Neuronal stem cell (in vitro differentiated cells): ENCODE measurements around the gene PRSS21.

ENCODE experiments used
- DNase-seq: peaks from one replicate; pipeline ENCODE4 v3.0.0-alpha.2; 2013; ENCODE audit warnings: low spot score
- H2AFZ ChIP-seq: one replicate; pipeline ENCODE4 v1.6.1; 2013; ENCODE audit warnings: mild to moderate bottlenecking, low read length, inconsistent platforms
- H2AK5ac ChIP-seq: 2 replicates; pipeline ENCODE4 v1.6.1; 2013; ENCODE audit warnings: low read depth, mild to moderate bottlenecking, inconsistent platforms, low read length, moderate library complexity, mixed read lengths
- H2BK120ac ChIP-seq: 2 replicates; pipeline ENCODE4 v1.6.1; 2013; ENCODE audit warnings: low read depth, mild to moderate bottlenecking, inconsistent platforms, low read length, moderate library complexity, mixed read lengths
- H2BK12ac ChIP-seq: one replicate; pipeline ENCODE4 v1.6.1; 2013; ENCODE audit warnings: low read length, inconsistent platforms
- H2BK15ac ChIP-seq: 2 replicates; pipeline ENCODE4 v1.6.1; 2013; ENCODE audit warnings: mild to moderate bottlenecking, low read length, inconsistent platforms, mixed read lengths
- H2BK5ac ChIP-seq: one replicate; pipeline ENCODE4 v1.6.1; 2013; ENCODE audit warnings: inconsistent platforms, mild to moderate bottlenecking, low read length, moderate library complexity
- H3K14ac ChIP-seq: one replicate; pipeline ENCODE4 v1.6.1; 2013; ENCODE audit warnings: low read length, inconsistent platforms
- H3K18ac ChIP-seq: 2 replicates; pipeline ENCODE4 v1.6.1; 2013; ENCODE audit warnings: low read length, inconsistent platforms
- H3K23ac ChIP-seq: 2 replicates; pipeline ENCODE4 v1.6.1; 2013; ENCODE audit warnings: low read depth, mild to moderate bottlenecking, mixed read lengths, low read length, inconsistent platforms; ENCODE audit not compliant: poor library complexity
- H3K27ac ChIP-seq: replicated peaks from 3 replicates; pipeline ENCODE4 v1.5.1; 2013; ENCODE audit warnings: low read length, inconsistent platforms
- H3K27me3 ChIP-seq, 3 experiments: 2 replicates each; pipeline ENCODE4 v1.6.1; 2013; ENCODE audit warnings: low read length in 3 of 3, mild to moderate bottlenecking in 2 of 3, inconsistent platforms in 1 of 3, low read depth in 1 of 3, mixed read lengths in 1 of 3, moderate library complexity in 1 of 3; ENCODE audit not compliant: control insufficient read depth in 3 of 3, insufficient read depth in 3 of 3
- H3K36me3 ChIP-seq, 2 donors: replicated peaks in 1 of 2; 2 replicates each; pipeline ENCODE4 v1.6.1; 2013; ENCODE audit warnings: low read length in 2 of 2; ENCODE audit not compliant: control insufficient read depth in 2 of 2, insufficient read depth in 2 of 2
- H3K4ac ChIP-seq: 2 replicates; pipeline ENCODE4 v1.6.1; 2013; ENCODE audit warnings: inconsistent platforms, mild to moderate bottlenecking, low read length, moderate library complexity
- H3K4me1 ChIP-seq, 2 donors: 1 replicate in 1 of 2; 2 replicates in 1 of 2; pipeline ENCODE4 v1.6.1; 2013; ENCODE audit warnings: low read length in 2 of 2, low read depth in 1 of 2; ENCODE audit not compliant: control insufficient read depth in 2 of 2, insufficient read depth in 1 of 2
- H3K4me2 ChIP-seq: one replicate; pipeline ENCODE4 v1.6.1; 2013; ENCODE audit warnings: mild to moderate bottlenecking, low read length, inconsistent platforms; ENCODE audit not compliant: insufficient read depth, poor library complexity, severe bottlenecking
- H3K4me3 ChIP-seq, 2 donors: 2 replicates each; pipeline ENCODE4 v1.5.1; 2013; ENCODE audit warnings: low read length in 2 of 2, mild to moderate bottlenecking in 2 of 2, inconsistent platforms in 1 of 2, moderate library complexity in 1 of 2
- H3K79me1 ChIP-seq: one replicate; pipeline ENCODE4 v1.6.1; 2013; ENCODE audit warnings: low read depth, mild to moderate bottlenecking, inconsistent platforms, low read length, moderate library complexity
- H3K9ac ChIP-seq: one replicate; pipeline ENCODE4 v1.6.1; 2013; ENCODE audit warnings: mild to moderate bottlenecking, low read depth, low read length, inconsistent platforms; ENCODE audit not compliant: poor library complexity
- H3K9me3 ChIP-seq, 2 donors: replicated peaks in 1 of 2; 2 replicates each; pipeline versions ENCODE3 to v1.6.1; 2013; ENCODE audit warnings: low read length in 2 of 2, mild to moderate bottlenecking in 2 of 2, inconsistent platforms in 1 of 2, low read depth in 1 of 2, mixed read lengths in 1 of 2, moderate library complexity in 1 of 2; ENCODE audit not compliant: control insufficient read depth in 2 of 2, insufficient read depth in 1 of 2
- H4K8ac ChIP-seq: one replicate; pipeline ENCODE4 v1.6.1; 2013; ENCODE audit warnings: low read depth, mild to moderate bottlenecking, inconsistent platforms, low read length, moderate library complexity
- H4K91ac ChIP-seq: one replicate; pipeline ENCODE4 v1.6.1; 2013; ENCODE audit warnings: low read length, low read depth, mild to moderate bottlenecking, inconsistent platforms; ENCODE audit not compliant: poor library complexity
- WGBS, 2 donors: extraction: QIAGEN DNeasy Blood & Tissue Kit; methylation state at CpG; one replicate each; pipeline ENCODE4 v1.1.7; 2013; ENCODE audit warnings: missing lambda C conversion rate in 2 of 2, mixed read lengths in 1 of 2; ENCODE audit not compliant: insufficient read length in 2 of 2, insufficient replicate concordance in 1 of 2; ENCODE audit errors: extremely low coverage in 2 of 2; 5-methylcytosine and 5-hydroxymethylcytosine counted together

Gene PRSS21

DNA sequence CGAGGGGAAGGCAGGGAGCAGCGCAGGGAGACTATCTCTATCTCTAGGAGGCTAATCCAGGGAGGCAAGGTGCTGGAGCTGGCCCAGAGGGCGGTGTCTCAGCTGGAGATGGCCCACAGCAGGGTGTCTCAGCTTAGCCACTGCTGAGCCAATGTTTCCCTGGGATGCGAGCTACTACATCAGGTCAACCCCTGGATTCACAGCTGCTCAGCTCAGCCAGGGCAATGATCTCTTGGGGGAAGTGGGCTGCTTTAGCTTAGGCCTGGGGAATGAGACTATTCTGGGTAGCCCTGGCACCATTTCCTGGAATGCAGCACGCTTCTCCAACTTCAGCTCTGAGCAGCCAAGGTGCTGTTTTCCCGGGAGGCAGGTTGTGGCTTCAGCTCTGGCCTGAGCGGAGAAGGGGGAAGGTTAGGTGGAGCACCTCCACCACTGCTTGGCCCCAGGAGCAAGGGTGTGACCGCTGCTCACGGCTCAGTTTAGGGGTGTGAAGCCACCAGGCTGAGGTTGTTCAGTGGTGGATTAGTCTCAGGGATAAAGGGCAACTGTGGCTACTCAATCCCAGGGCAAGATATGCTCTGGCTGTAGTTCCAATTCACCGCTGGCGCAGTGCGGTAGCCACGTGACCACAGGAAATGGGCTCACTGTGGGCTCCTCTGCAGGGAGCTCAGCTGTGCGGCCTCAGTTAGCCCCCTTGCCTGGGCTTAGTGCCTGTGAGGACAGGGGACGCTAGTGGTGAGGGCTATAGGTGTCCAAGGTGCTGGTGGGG lies 5.2 kb upstream of the PRSS21 start:
- Histone ChIP-seq H3K4me3 (no peak overlapping the region), H2BK15ac (peak overlapping the region; percentile 87), H3K18ac (peak overlapping the region; percentile 64), H3K23ac (peak overlapping the region; percentile 80), H3K9me3 (peaks cover 0 to 3% of the 10 kb centered on the region in 2 donors), H2BK5ac (no peak overlapping the region), H2BK120ac (no peak overlapping the region), H3K4ac (peak overlapping the region; percentile 84), H2BK12ac (no peak overlapping the region), H3K14ac (no peak overlapping the region), H4K91ac (peak overlapping the region; percentile 43), H3K9ac (peak overlapping the region; percentile 30), H3K4me2 (no peak overlapping the region), H4K8ac (no peak overlapping the region), H3K79me1 (peaks cover 4% of the 10 kb centered on the region), H3K36me3 (no peaks in the 10 kb centered on the region), H3K27me3 (peaks cover 0 to 22% (median 0%) of the 10 kb centered on the region in 3 experiments), H3K4me1 (no peaks in the 10 kb centered on the region), H2AK5ac (peak overlapping the region; percentile 14), H3K27ac (no peak overlapping the region), H2AFZ (no peak overlapping the region)
- no peak for DNase-seq
- no CpG with 5 or more reads among the region's 15 CpGs for WGBS, 2 donors

DNA sequence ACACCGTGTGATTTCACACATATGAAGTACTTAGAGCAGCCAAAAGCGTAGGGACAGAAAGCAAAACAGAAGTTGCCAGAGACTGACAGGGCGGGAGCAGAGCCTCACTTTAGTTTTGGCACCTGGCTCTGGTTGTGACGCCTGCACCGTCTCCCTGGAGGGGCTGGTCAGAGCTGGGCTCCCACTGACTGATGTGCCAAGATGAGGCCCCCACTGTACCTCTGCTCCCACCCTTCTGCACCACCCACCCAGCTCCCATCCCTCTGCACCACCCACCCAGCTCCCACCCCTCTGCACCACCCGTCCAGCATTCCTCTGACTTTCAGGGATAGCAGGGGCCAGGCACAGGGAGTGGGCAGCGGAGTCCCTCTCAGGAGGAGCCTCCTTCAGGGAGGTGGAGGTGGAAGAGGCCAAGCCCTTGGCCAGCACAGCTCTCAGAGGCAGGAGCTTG lies 3.2 kb upstream of the PRSS21 start:
- H4K91ac ChIP-seq: no peak overlapping the region
- H2AK5ac ChIP-seq: no peak overlapping the region
- no peak overlapping the region for H3K14ac ChIP-seq
- H3K4ac ChIP-seq: no peak overlapping the region
- H2BK15ac ChIP-seq: no peak overlapping the region
- WGBS, 2 donors: no CpG with 5 or more reads among the region's 7 CpGs
- no peak overlapping the region for H2BK12ac ChIP-seq
- no peaks in the 10 kb centered on the region for H3K4me1 ChIP-seq
- peaks cover 0 to 32% (median 0%) of the 10 kb centered on the region in 3 experiments for H3K27me3 ChIP-seq
- H3K4me2 ChIP-seq: no peak overlapping the region
- H3K23ac ChIP-seq: peak overlapping the region; percentile 20
- no peak overlapping the region for H2BK120ac ChIP-seq
- H3K79me1 ChIP-seq: peaks cover 2% of the 10 kb centered on the region
- no peak overlapping the region for H2BK5ac ChIP-seq
- H3K9ac ChIP-seq: no peak overlapping the region
- H3K9me3 ChIP-seq: no peaks in the 10 kb centered on the region
- no peak overlapping the region for H3K4me3 ChIP-seq
- no peaks in the 10 kb centered on the region for H3K36me3 ChIP-seq
- no peak overlapping the region for H4K8ac ChIP-seq
- H3K18ac ChIP-seq: no peak overlapping the region
- H2AFZ ChIP-seq: no peak overlapping the region
- no peak for DNase-seq
- H3K27ac ChIP-seq: no peak overlapping the region

DNA sequence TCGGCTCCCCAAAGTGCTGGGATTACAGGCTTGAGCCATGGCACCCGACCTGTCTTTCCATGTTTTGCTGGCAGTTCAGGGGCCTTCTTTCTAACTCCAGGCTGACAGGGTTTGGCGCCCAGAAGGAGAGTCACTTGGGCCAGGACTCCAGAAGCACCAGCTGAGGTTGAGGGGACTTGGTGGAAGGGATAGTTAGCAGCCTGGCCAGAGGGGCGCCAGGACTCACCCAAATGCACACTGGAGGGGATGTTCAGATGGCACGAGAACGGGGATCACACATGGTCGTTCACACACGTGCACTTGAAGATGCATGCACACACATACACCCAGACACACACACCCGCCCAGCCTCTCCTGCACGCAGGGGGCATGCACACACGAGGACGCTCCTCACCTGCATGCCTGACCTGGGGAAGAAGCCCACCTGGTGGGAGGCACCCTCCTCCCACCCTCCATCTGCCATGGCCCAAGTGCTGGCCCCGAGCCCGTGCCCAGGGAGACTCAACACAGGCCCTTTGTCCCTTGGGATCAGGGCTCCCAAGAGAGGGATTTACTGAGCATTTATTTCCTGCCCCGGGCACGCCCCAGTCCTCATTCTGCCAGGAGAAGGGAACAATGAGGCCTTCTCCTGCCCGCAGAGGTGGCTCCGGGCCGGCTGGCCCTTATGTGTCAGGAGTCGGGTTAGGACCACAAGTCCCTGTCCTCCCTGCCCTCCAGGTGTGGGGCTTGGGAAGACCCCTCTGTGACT lies 2.3 kb upstream of the PRSS21 start:
- H3K79me1 ChIP-seq: peaks cover 2% of the 10 kb centered on the region

DNA sequence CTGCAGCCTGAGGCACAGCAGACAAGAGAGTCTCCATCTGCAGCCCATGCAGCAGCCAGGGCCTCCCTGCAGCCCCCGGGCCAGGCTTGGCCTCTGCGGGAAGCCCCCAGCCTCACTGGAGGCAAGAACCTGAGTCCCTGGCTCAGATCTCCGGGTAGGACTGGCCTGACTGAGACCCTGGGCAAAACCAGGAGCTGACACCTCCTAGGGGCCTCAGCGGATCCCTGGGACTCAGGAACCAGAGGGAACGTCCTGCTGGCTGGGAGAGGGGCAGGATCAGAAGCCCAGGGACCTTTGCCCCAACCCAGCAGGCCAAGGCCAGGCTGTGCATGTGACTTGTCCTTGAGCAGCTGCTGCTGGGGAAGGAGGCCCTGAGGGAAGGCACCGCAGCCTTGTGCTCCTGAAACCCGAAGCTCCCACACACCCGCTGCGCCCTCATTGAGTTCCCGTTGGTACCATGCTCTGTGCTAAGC lies 1.7 kb upstream of the PRSS21 start:
- peaks cover 0 to 40% (median 0%) of the 10 kb centered on the region in 3 experiments for H3K27me3 ChIP-seq
- no peak overlapping the region for H3K23ac ChIP-seq
- H2AK5ac ChIP-seq: no peak overlapping the region
- H4K8ac ChIP-seq: no peak overlapping the region
- no peak overlapping the region for H3K4me3 ChIP-seq
- no peak overlapping the region for H3K4ac ChIP-seq
- H3K79me1 ChIP-seq: peaks cover 2% of the 10 kb centered on the region
- H2BK12ac ChIP-seq: no peak overlapping the region
- H4K91ac ChIP-seq: no peak overlapping the region
- H3K9ac ChIP-seq: no peak overlapping the region
- no peaks in the 10 kb centered on the region for H3K9me3 ChIP-seq
- H3K36me3 ChIP-seq: no peaks in the 10 kb centered on the region
- H2AFZ ChIP-seq: peak overlapping the region; percentile 46
- no peak overlapping the region for H3K4me2 ChIP-seq
- peaks cover 0 to 4% of the 10 kb centered on the region in 2 donors for H3K4me1 ChIP-seq
- no peak overlapping the region for H2BK15ac ChIP-seq
- no peak overlapping the region for H3K18ac ChIP-seq
- no peak overlapping the region for H2BK5ac ChIP-seq
- no peak for DNase-seq
- no peak overlapping the region for H3K14ac ChIP-seq
- WGBS, 2 donors: no CpG with 5 or more reads among the region's 10 CpGs
- no peak overlapping the region for H2BK120ac ChIP-seq
- no peak overlapping the region for H3K27ac ChIP-seq

More for the DNA sequence above, 2.3 kb upstream of the PRSS21 start:
- Histone ChIP-seq H3K4me3 (no peak overlapping the region), H3K4me2 (no peak overlapping the region), H3K4ac (no peak overlapping the region), H3K14ac (no peak overlapping the region), H3K27me3 (peaks cover 0 to 37% (median 0%) of the 10 kb centered on the region in 3 experiments), H2BK12ac (no peak overlapping the region), H4K91ac (no peak overlapping the region), H4K8ac (no peak overlapping the region), H3K36me3 (no peaks in the 10 kb centered on the region), H2BK120ac (no peak overlapping the region), H3K27ac (no peak overlapping the region), H3K23ac (peak overlapping the region; percentile 85), H2AK5ac (no peak overlapping the region), H3K9ac (no peak overlapping the region), H2BK15ac (no peak overlapping the region), H3K4me1 (no peaks in the 10 kb centered on the region), H2BK5ac (peak overlapping the region; percentile 90), H2AFZ (no peak overlapping the region), H3K9me3 (no peaks in the 10 kb centered on the region), H3K18ac (no peak overlapping the region)
- no CpG with 5 or more reads among the region's 20 CpGs for WGBS, 2 donors
- no peak for DNase-seq
